Hepatocyte (in vitro differentiated cells): Measurements from ENCODE around the gene LFNG. TPM values are rescaled to one million over a fixed set of nuclear protein-coding genes. Genes with fewer than 3 reads are reported as not detected.

Source experiments
- DNase-seq: peaks from one replicate; pipeline ENCODE4 v3.0.0-alpha.2; 2016; ENCODE audit warnings: low spot score
- H2AFZ ChIP-seq: fragments of 200-600 bp; sonication (generic); 2 replicates; pipeline ENCODE4 v1.6.0; 2016; ENCODE audit warnings: antibody characterized with exemption, mild to moderate bottlenecking
- H3K27ac ChIP-seq: fragments of 200-600 bp; sonication (generic); 2 replicates; pipeline ENCODE4 v1.5.1; 2016; ENCODE audit warnings: mild to moderate bottlenecking
- H3K27me3 ChIP-seq: fragments of 200-600 bp; sonication (generic); 2 replicates; pipeline ENCODE4 v1.6.1; 2016
- H3K36me3 ChIP-seq: fragments of 200-600 bp; sonication (generic); replicated peaks from 2 replicates; pipeline ENCODE4 v1.5.1; 2016; ENCODE audit warnings: low read depth; ENCODE audit not compliant: insufficient read depth
- H3K4me1 ChIP-seq: fragments of 200-600 bp; sonication (generic); 2 replicates; pipeline ENCODE4 v1.5.1; 2016; ENCODE audit warnings: mild to moderate bottlenecking, moderate library complexity; ENCODE audit not compliant: insufficient read depth
- H3K4me2 ChIP-seq: fragments of 200-600 bp; sonication (generic); 2 replicates; pipeline ENCODE4 v1.6.0; 2016
- H3K4me3 ChIP-seq: fragments of 200-600 bp; sonication (generic); 2 replicates; pipeline ENCODE4 v1.5.1; 2016; ENCODE audit warnings: mild to moderate bottlenecking
- H3K79me2 ChIP-seq: fragments of 200-600 bp; sonication (generic); 2 replicates; pipeline ENCODE4 v1.6.0; 2017; ENCODE audit warnings: mild to moderate bottlenecking
- H3K9me2 ChIP-seq: fragments of 200-600 bp; sonication (generic); replicated peaks from 2 replicates; pipeline ENCODE4 v1.6.0; 2017; ENCODE audit warnings: mild to moderate bottlenecking; ENCODE audit not compliant: insufficient read depth
- H3K9me3 ChIP-seq: fragments of 200-600 bp; sonication (generic); 2 replicates; pipeline ENCODE4 v1.5.1; 2016; ENCODE audit warnings: low read depth, mild to moderate bottlenecking
- H4K20me1 ChIP-seq: fragments of 200-600 bp; sonication (generic); 2 replicates; pipeline ENCODE4 v1.6.0; 2016; ENCODE audit warnings: mild to moderate bottlenecking; ENCODE audit not compliant: insufficient read depth, poor library complexity, severe bottlenecking
- EZH2 ChIP-seq: fragments of 200-600 bp; sonication (generic); IDR thresholded peaks from 2 replicates; pipeline ENCODE4 v1.6.1; 2016; ENCODE audit warnings: antibody characterized with exemption, mild to moderate bottlenecking, borderline replicate concordance
- EZH2phosphoT487 ChIP-seq: fragments of 200-600 bp; sonication (generic); IDR thresholded peaks from one replicate; pipeline ENCODE4 v1.6.1; 2018; ENCODE audit warnings: antibody characterized with exemption, mild to moderate bottlenecking, low read depth, moderate library complexity; ENCODE audit not compliant: unreplicated experiment, severe bottlenecking
- WGBS: methylation state at CpG from one replicate; pipeline ENCODE4 v1.1.6; 2016; ENCODE audit warnings: low lambda C conversion rate; ENCODE audit errors: missing lambda C conversion rate; 5-methylcytosine and 5-hydroxymethylcytosine counted together
- polyA plus RNA-seq: library from polyadenylated mRNA; unstranded; fragments of >200 nt; fragmentation: Nextera tagmentation; extraction: Ambion mirVana; gene quantifications from 2 replicates; pipeline ENCODE4 v1.2.1, GENCODE V29; 2016
- total RNA-seq: library from RNA; depleted of rRNA; stranded (reverse); fragments of >200 nt; gene quantifications from 2 replicates; pipeline ENCODE4 v1.2.3, GENCODE V29; 2014
- TF ChIP-seq, protein P1 (sequence below): fragments of 200-600 bp; sonication (generic); IDR thresholded peaks from 2 replicates; pipeline ENCODE4 v1.5.1; 2016; ENCODE audit warnings: antibody characterized with exemption, mild to moderate bottlenecking; ENCODE audit not compliant: poor library complexity

LFNG gene
- total and polyA plus RNA-seq, 2 experiments from 2014 or later, result 1.2 to 4.5 TPM

DNA sequence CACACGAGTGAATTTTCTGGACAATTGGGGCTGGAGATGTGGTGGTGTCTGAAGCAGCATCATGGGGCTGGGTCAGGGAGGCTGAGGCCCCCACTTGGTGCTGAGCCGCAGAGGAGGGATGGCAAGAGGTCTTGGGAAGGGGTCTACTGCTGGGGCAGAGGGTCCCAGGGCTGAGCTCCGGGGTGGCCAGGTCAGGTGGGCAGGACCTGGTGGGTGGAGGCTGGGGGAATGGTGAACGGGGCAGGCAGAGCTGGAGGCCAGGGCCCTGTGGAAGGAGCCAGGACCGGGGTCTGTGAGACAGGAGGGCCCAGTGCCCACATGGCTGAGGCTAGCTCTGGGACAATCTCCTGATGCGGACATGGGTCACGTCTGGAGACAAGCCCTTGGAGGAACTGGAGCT lies 20.4 kb upstream of the LFNG start:
- WGBS, result 89% methylated on average over 7 of the region's 7 CpGs
- no peak overlapping the region for H3K4me2 ChIP-seq
- no peaks in the 10 kb centered on the region for H3K9me2 ChIP-seq
- H4K20me1 ChIP-seq, result no peaks in the 10 kb centered on the region
- no peaks in the 10 kb centered on the region for H3K27me3 ChIP-seq
- H2AFZ ChIP-seq, result no peak overlapping the region
- H3K27ac ChIP-seq, result no peak overlapping the region
- TF ChIP-seq EZH2phosphoT487 (no peak), EZH2 (no peak)
- TF ChIP-seq, protein P1, sequence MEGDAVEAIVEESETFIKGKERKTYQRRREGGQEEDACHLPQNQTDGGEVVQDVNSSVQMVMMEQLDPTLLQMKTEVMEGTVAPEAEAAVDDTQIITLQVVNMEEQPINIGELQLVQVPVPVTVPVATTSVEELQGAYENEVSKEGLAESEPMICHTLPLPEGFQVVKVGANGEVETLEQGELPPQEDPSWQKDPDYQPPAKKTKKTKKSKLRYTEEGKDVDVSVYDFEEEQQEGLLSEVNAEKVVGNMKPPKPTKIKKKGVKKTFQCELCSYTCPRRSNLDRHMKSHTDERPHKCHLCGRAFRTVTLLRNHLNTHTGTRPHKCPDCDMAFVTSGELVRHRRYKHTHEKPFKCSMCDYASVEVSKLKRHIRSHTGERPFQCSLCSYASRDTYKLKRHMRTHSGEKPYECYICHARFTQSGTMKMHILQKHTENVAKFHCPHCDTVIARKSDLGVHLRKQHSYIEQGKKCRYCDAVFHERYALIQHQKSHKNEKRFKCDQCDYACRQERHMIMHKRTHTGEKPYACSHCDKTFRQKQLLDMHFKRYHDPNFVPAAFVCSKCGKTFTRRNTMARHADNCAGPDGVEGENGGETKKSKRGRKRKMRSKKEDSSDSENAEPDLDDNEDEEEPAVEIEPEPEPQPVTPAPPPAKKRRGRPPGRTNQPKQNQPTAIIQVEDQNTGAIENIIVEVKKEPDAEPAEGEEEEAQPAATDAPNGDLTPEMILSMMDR, result no peak
- H3K36me3 ChIP-seq, result no peaks in the 10 kb centered on the region
- H3K4me1 ChIP-seq, result peaks cover 14% of the 10 kb centered on the region
- no peaks in the 10 kb centered on the region for H3K79me2 ChIP-seq
- H3K4me3 ChIP-seq, result no peak overlapping the region
- no peaks in the 10 kb centered on the region for H3K9me3 ChIP-seq
- no peak for DNase-seq

DNA sequence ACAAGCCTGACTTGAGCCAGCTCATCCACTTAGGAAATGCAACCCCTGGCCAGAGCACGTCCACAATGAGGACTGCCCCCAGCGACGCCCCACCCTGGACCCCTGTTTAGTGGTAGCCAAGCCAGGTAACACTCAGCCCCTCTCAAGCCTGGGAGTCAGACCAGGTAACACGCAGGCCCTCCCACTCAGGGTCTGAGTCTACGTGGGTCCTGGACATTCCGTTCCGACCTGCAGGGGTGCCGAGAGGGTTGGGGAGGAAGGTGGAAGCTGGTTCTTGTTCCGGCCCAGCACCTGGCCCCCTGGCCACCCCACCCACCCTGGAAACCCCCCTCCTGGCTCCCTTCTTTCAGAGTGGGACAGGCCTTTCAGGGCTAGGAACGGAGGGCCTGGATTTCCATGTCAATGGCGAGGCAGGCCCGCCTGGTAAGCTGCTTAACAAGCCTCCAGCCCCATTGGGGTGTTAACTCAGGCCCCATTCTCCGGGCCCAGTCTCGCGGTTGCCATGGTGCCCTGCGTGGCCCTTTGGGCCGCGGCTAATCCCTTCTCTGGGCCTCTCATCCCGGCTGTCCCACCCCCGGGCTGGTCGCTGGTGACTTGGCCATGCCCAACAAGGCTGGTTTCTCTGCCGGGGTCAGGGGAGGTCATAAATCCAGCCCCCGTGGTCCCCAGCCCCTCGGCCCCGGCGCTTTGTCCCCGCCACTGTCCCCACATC lies 19.7 kb upstream of the LFNG start:
- WGBS, result 84% methylated on average over 16 of the region's 27 CpGs
- Histone ChIP-seq H3K9me2 (no peaks in the 10 kb centered on the region), H3K4me1 (peaks cover 14% of the 10 kb centered on the region), H3K27ac (no peak overlapping the region), H3K36me3 (no peaks in the 10 kb centered on the region), H3K9me3 (no peaks in the 10 kb centered on the region), H3K27me3 (no peaks in the 10 kb centered on the region), H4K20me1 (no peaks in the 10 kb centered on the region), H3K79me2 (no peaks in the 10 kb centered on the region), H3K4me3 (no peak overlapping the region), H3K4me2 (no peak overlapping the region), H2AFZ (no peak overlapping the region)
- no peak for DNase-seq
- TF ChIP-seq EZH2phosphoT487, result no peak
- TF ChIP-seq, protein P1, result no peak
- no peak for TF ChIP-seq EZH2

DNA sequence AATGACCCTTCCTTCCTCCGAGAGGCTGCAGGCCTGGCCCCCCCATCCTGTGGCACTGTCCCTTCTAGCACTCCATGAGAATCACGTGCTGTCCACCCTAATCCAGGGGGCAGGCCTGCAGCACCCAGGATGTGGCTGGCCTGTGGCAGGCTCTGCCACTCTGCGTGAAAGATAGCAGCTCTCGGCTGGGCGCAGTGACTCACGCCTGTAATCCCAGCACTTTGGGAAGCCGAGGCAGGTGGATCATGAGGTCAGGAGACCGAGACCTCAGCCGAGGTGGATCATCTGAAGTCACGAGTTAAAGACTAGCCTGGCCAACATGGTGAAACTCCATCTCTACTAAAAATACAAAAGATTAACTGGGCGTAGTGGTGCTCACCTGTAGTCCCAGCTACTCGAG lies 18.9 kb upstream of the LFNG start:
- WGBS, result 80% methylated on average over 12 of the region's 12 CpGs
- Histone ChIP-seq H3K36me3 (no peaks in the 10 kb centered on the region), H2AFZ (no peak overlapping the region), H3K27me3 (no peaks in the 10 kb centered on the region), H3K27ac (no peak overlapping the region), H3K9me3 (no peaks in the 10 kb centered on the region), H3K9me2 (no peaks in the 10 kb centered on the region), H3K4me3 (no peak overlapping the region), H3K4me2 (no peak overlapping the region), H3K4me1 (peaks cover 11% of the 10 kb centered on the region), H4K20me1 (no peaks in the 10 kb centered on the region), H3K79me2 (no peaks in the 10 kb centered on the region)
- no peak for DNase-seq
- TF ChIP-seq EZH2phosphoT487 (no peak), EZH2 (no peak)
- TF ChIP-seq, protein P1, result no peak
